ENCODE measurements around the gene FOXA2.
"Not testable (repeated sequence)": the region's sequence is repeated elsewhere in the genome, so short reads cannot be mapped to it uniquely, and the experiment has no call there.

FOXA2 gene

GRCh38 chr20:22554391-22554790 is 30.0 kb downstream of the FOXA2 start:
- Mint-ChIP-seq H3K9me3 (peaks cover 9 to 26% of the 10 kb centered on the region in 2 donors), H3K27ac (no peak overlapping the region), H3K36me3 (ENCODE audit: insufficient read depth) (no peaks in the 10 kb centered on the region), H3K4me1 (ENCODE audit: low read depth in 2 of 2) (no peaks in the 10 kb centered on the region), H3K27me3 (peaks cover 0 to 26% of the 10 kb centered on the region in 2 donors), H3K4me3 (no peak overlapping the region)
- DNase-seq (no peak), ATAC-seq (replicated peaks) (no peak)

GRCh38 chr20:22550514-22550913 is 33.9 kb downstream of the FOXA2 start:
- H3K27ac Mint-ChIP-seq; H3K36me3 Mint-ChIP-seq (ENCODE audit: insufficient read depth); H3K4me3 Mint-ChIP-seq; H3K27me3 Mint-ChIP-seq; ATAC-seq (replicated peaks); H3K4me1 Mint-ChIP-seq (ENCODE audit: low read depth in 2 of 2); DNase-seq: not testable (repeated sequence)
- peaks cover 13 to 14% of the 10 kb centered on the region in 2 donors for H3K9me3 Mint-ChIP-seq

GRCh38 chr20:22548040-22548439 is 36.3 kb downstream of the FOXA2 start:
- Mint-ChIP-seq H3K4me1 (ENCODE audit: low read depth in 2 of 2) (no peaks in the 10 kb centered on the region), H3K27ac (no peak overlapping the region), H3K36me3 (ENCODE audit: insufficient read depth) (peaks cover 3% of the 10 kb centered on the region), H3K9me3 (peaks cover 9 to 14% of the 10 kb centered on the region in 2 donors), H3K4me3 (no peak overlapping the region), H3K27me3 (no peaks in the 10 kb centered on the region)
- ATAC-seq (replicated peaks) (no peak), DNase-seq (no peak)

- H3K36me3 Mint-ChIP-seq (ENCODE audit: insufficient read depth), result peaks cover 3% of the 10 kb centered on the region
- no peak overlapping the region for H3K4me3 Mint-ChIP-seq
- DNase-seq (no peak), ATAC-seq (replicated peaks) (no peak)
- no peak overlapping the region for H3K27ac Mint-ChIP-seq
- no peaks in the 10 kb centered on the region for H3K4me1 Mint-ChIP-seq (ENCODE audit: low read depth in 2 of 2)
- peaks cover 4 to 8% of the 10 kb centered on the region in 2 donors for H3K9me3 Mint-ChIP-seq
- H3K27me3 Mint-ChIP-seq, result no peaks in the 10 kb centered on the region
Measured at GRCh38 chr20:22546344-22546743, 38.0 kb downstream of the FOXA2 start.

- Mint-ChIP-seq H3K27ac (no peak overlapping the region), H3K4me1 (ENCODE audit: low read depth in 2 of 2) (no peaks in the 10 kb centered on the region), H3K27me3 (no peaks in the 10 kb centered on the region), H3K36me3 (ENCODE audit: insufficient read depth) (peaks cover 3% of the 10 kb centered on the region), H3K9me3 (peaks cover 4 to 8% of the 10 kb centered on the region in 2 donors), H3K4me3 (no peak overlapping the region)
- no peak for DNase-seq
- no peak for ATAC-seq (replicated peaks)
Measured at GRCh38 chr20:22545045-22545444, 39.3 kb downstream of the FOXA2 start.

GRCh38 chr20:22544462-22544861 is 39.9 kb downstream of the FOXA2 start:
- Mint-ChIP-seq H3K36me3 (ENCODE audit: insufficient read depth) (peaks cover 3% of the 10 kb centered on the region), H3K4me1 (ENCODE audit: low read depth in 2 of 2) (no peaks in the 10 kb centered on the region), H3K27me3 (no peaks in the 10 kb centered on the region), H3K4me3 (no peak overlapping the region), H3K9me3 (peaks cover 4 to 8% of the 10 kb centered on the region in 2 donors), H3K27ac (no peak overlapping the region)
- DNase-seq (no peak), ATAC-seq (replicated peaks) (no peak)

GRCh38 chr20:22542427-22542826 is 41.9 kb downstream of the FOXA2 start:
- H3K9me3 Mint-ChIP-seq, result peaks cover 4 to 20% of the 10 kb centered on the region in 2 donors
- H3K27me3 Mint-ChIP-seq, result no peaks in the 10 kb centered on the region
- DNase-seq, result no peak
- no peak overlapping the region for H3K27ac Mint-ChIP-seq
- H3K36me3 Mint-ChIP-seq (ENCODE audit: insufficient read depth), result no peaks in the 10 kb centered on the region
- H3K4me1 Mint-ChIP-seq (ENCODE audit: low read depth in 2 of 2), result no peaks in the 10 kb centered on the region
- no peak for ATAC-seq (replicated peaks)
- H3K4me3 Mint-ChIP-seq, result no peak overlapping the region

GRCh38 chr20:22540832-22541231 is 43.5 kb downstream of the FOXA2 start:
- ATAC-seq (replicated peaks) (no peak), DNase-seq (no peak)
- no peak overlapping the region for H3K4me3 Mint-ChIP-seq
- peaks cover 5 to 19% of the 10 kb centered on the region in 2 donors for H3K9me3 Mint-ChIP-seq
- H3K27ac Mint-ChIP-seq, result no peak overlapping the region
- no peaks in the 10 kb centered on the region for H3K4me1 Mint-ChIP-seq (ENCODE audit: low read depth in 2 of 2)
- no peaks in the 10 kb centered on the region for H3K36me3 Mint-ChIP-seq (ENCODE audit: insufficient read depth)
- no peaks in the 10 kb centered on the region for H3K27me3 Mint-ChIP-seq

- ATAC-seq (replicated peaks) (no peak), DNase-seq (no peak)
- Mint-ChIP-seq H3K27me3 (no peaks in the 10 kb centered on the region), H3K27ac (no peak overlapping the region), H3K4me3 (no peak overlapping the region), H3K9me3 (peaks cover 8 to 19% of the 10 kb centered on the region in 2 donors), H3K4me1 (ENCODE audit: low read depth in 2 of 2) (no peaks in the 10 kb centered on the region), H3K36me3 (ENCODE audit: insufficient read depth) (no peaks in the 10 kb centered on the region)
Measured at GRCh38 chr20:22536956-22537756, 47.2 kb downstream of the FOXA2 start.

- Mint-ChIP-seq H3K4me3 (no peak overlapping the region), H3K36me3 (ENCODE audit: insufficient read depth) (no peaks in the 10 kb centered on the region), H3K27me3 (no peaks in the 10 kb centered on the region), H3K27ac (no peak overlapping the region), H3K4me1 (ENCODE audit: low read depth in 2 of 2) (no peaks in the 10 kb centered on the region), H3K9me3 (peaks cover 8 to 21% of the 10 kb centered on the region in 2 donors)
- ATAC-seq (replicated peaks) (no peak), DNase-seq (no peak)
Measured at GRCh38 chr20:22536141-22536828, 48.1 kb downstream of the FOXA2 start.

- peaks cover 13 to 29% of the 10 kb centered on the region in 2 donors for H3K9me3 Mint-ChIP-seq
- H3K4me1 Mint-ChIP-seq (ENCODE audit: low read depth in 2 of 2), result no peaks in the 10 kb centered on the region
- ATAC-seq (replicated peaks) (no peak), DNase-seq (no peak)
- no peaks in the 10 kb centered on the region for H3K27me3 Mint-ChIP-seq
- no peaks in the 10 kb centered on the region for H3K36me3 Mint-ChIP-seq (ENCODE audit: insufficient read depth)
- H3K27ac Mint-ChIP-seq, result no peak overlapping the region
- no peak overlapping the region for H3K4me3 Mint-ChIP-seq
Measured at GRCh38 chr20:22535483-22535882, 48.9 kb downstream of the FOXA2 start.

GRCh38 chr20:22533823-22534751 is 50.3 kb downstream of the FOXA2 start:
- H3K27me3 Mint-ChIP-seq, result no peaks in the 10 kb centered on the region
- no peak for ATAC-seq (replicated peaks)
- H3K9me3 Mint-ChIP-seq, result peaks cover 13 to 31% of the 10 kb centered on the region in 2 donors
- no peaks in the 10 kb centered on the region for H3K4me1 Mint-ChIP-seq (ENCODE audit: low read depth in 2 of 2)
- H3K36me3 Mint-ChIP-seq (ENCODE audit: insufficient read depth), result no peaks in the 10 kb centered on the region
- no peak for DNase-seq
- H3K27ac Mint-ChIP-seq, result no peak overlapping the region
- no peak overlapping the region for H3K4me3 Mint-ChIP-seq

- Mint-ChIP-seq H3K9me3 (peaks cover 16 to 22% of the 10 kb centered on the region in 2 donors), H3K27ac (no peak overlapping the region), H3K36me3 (ENCODE audit: insufficient read depth) (no peaks in the 10 kb centered on the region), H3K27me3 (no peaks in the 10 kb centered on the region), H3K4me1 (ENCODE audit: low read depth in 2 of 2) (no peaks in the 10 kb centered on the region), H3K4me3 (no peak overlapping the region)
- DNase-seq (no peak), ATAC-seq (replicated peaks) (no peak)
Measured at GRCh38 chr20:22532598-22532997, 51.8 kb downstream of the FOXA2 start.
